ENCODE results near the gene RNF213.
A peak's percentile ranks its signal among the peaks of the same experiment; 100 is the strongest.
"Not testable (repeated sequence)": the region's sequence is repeated elsewhere in the genome, so short reads cannot be mapped to it uniquely, and the experiment has no call there.

RNF213 gene

DNA sequence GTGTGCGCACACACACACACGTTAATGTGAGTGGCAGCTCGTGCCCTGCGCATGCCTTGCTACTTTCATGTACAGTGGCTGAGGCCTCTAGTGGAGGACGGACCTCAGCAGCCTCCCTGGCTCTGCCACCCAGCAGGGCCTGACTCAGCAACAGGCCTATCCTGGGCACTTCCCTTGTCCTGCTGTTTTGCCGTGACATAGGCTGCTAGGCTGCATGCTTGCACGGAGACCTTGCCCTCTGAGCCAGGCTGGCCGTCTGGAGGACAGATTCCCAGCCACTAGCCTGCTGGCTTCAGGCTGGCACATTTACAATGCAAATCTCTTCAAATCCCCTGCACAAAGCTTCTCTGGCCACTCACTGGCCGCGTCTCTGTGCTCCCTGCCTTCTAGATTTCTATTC is 9.5 kb downstream of the RNF213 start:
- no peak overlapping the region for H3K4me3 ChIP-seq (replicated peaks; ENCODE audit: low read depth, low read length)
- TF ChIP-seq, protein P1, sequence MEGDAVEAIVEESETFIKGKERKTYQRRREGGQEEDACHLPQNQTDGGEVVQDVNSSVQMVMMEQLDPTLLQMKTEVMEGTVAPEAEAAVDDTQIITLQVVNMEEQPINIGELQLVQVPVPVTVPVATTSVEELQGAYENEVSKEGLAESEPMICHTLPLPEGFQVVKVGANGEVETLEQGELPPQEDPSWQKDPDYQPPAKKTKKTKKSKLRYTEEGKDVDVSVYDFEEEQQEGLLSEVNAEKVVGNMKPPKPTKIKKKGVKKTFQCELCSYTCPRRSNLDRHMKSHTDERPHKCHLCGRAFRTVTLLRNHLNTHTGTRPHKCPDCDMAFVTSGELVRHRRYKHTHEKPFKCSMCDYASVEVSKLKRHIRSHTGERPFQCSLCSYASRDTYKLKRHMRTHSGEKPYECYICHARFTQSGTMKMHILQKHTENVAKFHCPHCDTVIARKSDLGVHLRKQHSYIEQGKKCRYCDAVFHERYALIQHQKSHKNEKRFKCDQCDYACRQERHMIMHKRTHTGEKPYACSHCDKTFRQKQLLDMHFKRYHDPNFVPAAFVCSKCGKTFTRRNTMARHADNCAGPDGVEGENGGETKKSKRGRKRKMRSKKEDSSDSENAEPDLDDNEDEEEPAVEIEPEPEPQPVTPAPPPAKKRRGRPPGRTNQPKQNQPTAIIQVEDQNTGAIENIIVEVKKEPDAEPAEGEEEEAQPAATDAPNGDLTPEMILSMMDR (IDR thresholded peaks at IDR 0.05; ENCODE audit: low read length, missing control alignments) = no peak
- no peak for DNase-seq (ENCODE audit: low read depth)

DNA sequence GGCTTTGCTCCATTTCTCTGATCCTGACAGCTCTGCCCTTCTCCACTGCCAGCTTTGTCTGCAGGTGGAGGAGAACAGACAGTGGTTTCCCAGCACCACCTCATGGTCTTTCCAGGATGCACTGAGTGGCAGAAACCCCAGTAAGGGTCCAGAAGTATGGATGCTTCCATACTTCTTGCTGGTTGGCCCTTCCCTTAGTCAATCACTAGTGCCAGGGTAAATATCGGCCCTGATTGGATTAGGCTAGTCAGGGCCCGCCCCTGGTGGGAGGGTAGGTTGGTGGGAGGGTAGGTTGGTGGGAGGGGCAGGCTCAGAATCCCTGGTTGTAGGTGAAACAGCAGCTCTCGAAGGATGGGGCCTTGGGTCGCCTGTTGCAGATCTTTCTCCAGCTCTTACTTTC is 10.2 kb downstream of the RNF213 start:
- peak; percentile 30 for DNase-seq (ENCODE audit: low read depth)
- TF ChIP-seq, protein P1 (IDR thresholded peaks at IDR 0.05; ENCODE audit: low read length, missing control alignments) = no peak

DNA sequence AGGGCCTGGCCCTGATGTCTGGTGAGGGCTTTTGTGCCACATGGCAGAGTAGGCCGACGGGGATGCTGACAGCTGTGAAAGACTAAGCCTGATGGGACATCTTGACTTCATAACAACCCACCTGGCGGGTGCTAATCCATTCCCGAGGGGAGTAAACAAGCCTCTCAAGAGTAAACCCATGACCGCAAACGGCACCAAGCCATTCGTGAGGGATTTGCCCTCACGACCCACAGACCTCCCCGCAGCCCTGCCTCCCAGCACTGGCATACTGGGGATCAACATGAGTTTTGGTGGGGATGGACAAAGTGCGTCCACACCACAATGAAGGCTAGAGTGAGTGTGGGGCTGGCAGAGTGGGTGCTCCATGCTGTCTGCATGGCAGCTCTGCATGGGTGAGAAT is 11.7 kb downstream of the RNF213 start:
- TF ChIP-seq, protein P1 (IDR thresholded peaks at IDR 0.05; ENCODE audit: low read length, missing control alignments) = no peak
- DNase-seq (ENCODE audit: low read depth) = no peak
- no peak overlapping the region for H3K4me3 ChIP-seq (replicated peaks; ENCODE audit: low read depth, low read length)

More for the DNA sequence above, 10.2 kb downstream of the RNF213 start:
- H3K4me3 ChIP-seq (replicated peaks; ENCODE audit: low read depth, low read length) = no peak overlapping the region

DNA sequence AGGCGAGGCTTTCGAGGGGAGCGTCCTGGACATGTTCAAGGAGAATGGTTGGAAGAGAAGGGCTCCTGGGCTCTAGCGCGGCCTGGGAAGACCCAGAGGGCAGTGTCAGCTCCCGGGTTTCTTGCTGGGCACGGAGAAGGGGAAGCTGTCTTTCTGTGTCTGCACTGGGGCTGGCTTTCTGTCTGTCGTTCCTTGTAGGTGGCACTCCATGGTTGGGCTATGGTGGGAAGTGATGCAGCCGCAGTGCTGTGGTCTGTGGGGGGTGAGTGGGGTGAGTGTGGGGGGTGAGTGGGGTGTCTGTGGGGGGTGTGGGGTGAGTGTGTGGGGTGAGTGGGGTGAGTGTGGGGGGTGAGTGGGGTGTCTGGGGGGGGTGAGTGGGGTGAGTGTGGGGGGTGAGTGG is 13.7 kb downstream of the RNF213 start:
- no peak overlapping the region for H3K4me3 ChIP-seq (replicated peaks; ENCODE audit: low read depth, low read length)
- no peak for DNase-seq (ENCODE audit: low read depth)
- TF ChIP-seq, protein P1 (IDR thresholded peaks at IDR 0.05; ENCODE audit: low read length, missing control alignments) = no peak

DNA sequence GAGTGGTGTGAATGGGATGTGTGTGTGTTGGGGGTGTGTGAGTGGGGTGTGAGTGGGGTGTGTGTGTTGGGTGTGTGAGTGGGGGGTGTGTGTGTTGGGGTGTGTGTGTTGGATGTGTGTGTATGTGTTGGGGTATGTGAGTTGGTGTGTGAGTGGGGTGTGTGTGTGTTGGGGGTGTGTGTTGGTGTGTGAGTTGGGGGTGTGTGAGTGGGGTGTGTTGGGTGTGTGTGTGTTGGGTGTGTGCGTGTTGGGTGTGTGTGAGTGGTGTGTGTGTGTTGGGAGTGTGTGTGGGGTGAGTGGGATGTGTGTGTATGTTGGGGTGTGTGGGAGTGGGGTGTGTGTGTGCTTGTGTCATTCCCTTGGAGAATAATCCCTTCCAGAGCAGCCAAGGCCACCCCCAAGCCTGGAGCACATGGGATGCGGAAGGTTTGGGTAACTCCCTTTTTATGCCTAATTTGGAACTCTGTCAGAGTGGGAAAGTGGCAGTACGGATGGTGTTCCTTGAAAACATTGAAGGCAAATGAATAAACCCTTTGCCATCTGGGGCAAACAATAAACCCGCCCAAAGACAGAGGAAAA is 14.3 kb downstream of the RNF213 start:
- DNase-seq (ENCODE audit: low read depth) = no peak
- TF ChIP-seq, protein P1 (IDR thresholded peaks at IDR 0.05; ENCODE audit: low read length, missing control alignments) = no peak
- no peak overlapping the region for H3K4me3 ChIP-seq (replicated peaks; ENCODE audit: low read depth, low read length)

DNA sequence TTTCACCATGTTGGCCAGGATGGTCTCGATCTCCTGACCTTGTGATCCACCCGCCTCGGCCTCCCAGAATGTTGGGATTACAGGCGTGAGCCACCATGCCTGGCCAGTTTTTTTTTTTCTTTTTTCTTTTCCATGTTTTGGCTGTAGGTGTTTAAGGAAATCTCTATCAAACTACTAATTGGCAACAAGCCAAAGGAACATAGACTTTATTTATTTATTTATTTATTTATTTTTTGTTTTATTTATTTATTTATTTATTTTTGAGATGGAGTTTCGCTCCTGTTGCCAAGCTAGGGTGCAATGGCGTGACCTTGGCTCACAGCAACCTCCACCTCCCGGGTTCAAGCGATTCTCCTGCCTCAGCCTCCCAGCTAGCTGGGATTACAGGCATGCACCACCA is 15.2 kb downstream of the RNF213 start:
- not testable (repeated sequence) for H3K4me3 ChIP-seq (replicated peaks; ENCODE audit: low read depth, low read length); DNase-seq (ENCODE audit: low read depth)

DNA sequence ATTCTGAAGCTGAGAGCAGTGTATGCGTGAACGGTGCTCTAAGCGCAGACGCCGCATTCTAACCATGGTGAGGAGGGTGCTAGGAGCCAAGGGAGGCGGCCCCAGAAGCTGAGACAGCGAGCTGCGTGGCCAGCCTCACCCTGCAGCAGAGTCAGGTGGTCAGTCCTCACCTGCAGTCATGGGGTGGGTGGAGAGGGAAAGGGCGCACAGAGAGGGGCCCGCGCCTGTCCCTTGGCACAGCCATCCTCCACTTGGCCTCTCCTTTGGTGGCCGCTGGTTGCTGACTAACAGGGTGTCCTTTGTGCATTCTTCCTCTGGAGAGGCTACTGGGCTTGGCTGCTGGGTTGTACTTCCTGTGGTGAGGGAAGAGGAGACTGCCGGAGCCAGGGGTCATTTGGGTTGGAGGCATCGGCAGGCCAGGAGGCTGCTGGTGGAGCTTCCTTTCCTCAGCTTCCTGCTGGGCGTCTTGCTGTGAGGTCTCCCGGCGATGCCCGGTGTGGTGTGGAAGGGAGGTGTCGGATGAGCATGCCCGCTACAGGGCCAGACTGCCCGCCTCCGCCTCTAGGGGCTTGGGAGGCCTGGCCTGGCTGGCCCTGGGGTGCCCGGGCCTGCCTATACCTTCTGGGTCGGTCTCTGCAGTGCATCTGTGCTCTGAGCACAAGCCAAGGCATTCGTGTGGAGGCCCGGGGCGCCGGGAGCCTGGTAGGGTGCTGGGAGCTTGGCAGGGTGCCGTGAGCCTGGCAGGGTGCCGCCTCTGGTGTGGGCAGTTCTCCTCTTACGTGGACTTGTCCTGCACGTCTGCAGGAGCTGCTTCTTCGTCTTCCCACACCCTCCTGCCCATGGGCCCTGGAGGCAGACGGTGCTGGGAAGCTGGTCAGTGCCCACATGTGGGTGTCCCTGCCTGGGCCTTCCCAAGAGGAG is 17.4 kb downstream of the RNF213 start:
- no peak for DNase-seq (ENCODE audit: low read depth)

More for the DNA sequence above, 17.4 kb downstream of the RNF213 start:
- TF ChIP-seq, protein P1 (IDR thresholded peaks at IDR 0.05; ENCODE audit: low read length, missing control alignments) = no peak
- no peak overlapping the region for H3K4me3 ChIP-seq (replicated peaks; ENCODE audit: low read depth, low read length)
